Sigmoid colon (tissue), 4 donors: ENCODE measurements around the gene UTP25.

Source experiments
- EP300 ChIP-seq, 4 donors: sonication (generic); formaldehyde crosslinking; IDR thresholded peaks; one replicate each; pipeline ENCODE4 v1.6.1; 2017; ENCODE audit warnings: antibody characterized with exemption in 4 of 4
- POLR2A ChIP-seq, 2 donors: fragments of 450-650 bp; IDR thresholded peaks; one replicate each; pipeline ENCODE4 v1.6.1; 2016; ENCODE audit warnings: antibody characterized with exemption in 2 of 2, mild to moderate bottlenecking in 2 of 2, moderate library complexity in 2 of 2
- POLR2AphosphoS5 ChIP-seq, 4 donors: sonication (generic); formaldehyde crosslinking; IDR thresholded peaks; one replicate each; pipeline ENCODE4 v1.6.1; 2017; ENCODE audit warnings: antibody characterized with exemption in 4 of 4
- TF ChIP-seq, protein P1 (sequence below), 4 experiments: fragments of 450-650 bp in 3 of 4; fragments of 200-600 bp in 1 of 4; IDR thresholded peaks; one replicate each; pipeline ENCODE4 v1.5.1; 2016 to 2019; ENCODE audit warnings: antibody characterized with exemption in 4 of 4, mild to moderate bottlenecking in 3 of 4, moderate library complexity in 2 of 4

DNA sequence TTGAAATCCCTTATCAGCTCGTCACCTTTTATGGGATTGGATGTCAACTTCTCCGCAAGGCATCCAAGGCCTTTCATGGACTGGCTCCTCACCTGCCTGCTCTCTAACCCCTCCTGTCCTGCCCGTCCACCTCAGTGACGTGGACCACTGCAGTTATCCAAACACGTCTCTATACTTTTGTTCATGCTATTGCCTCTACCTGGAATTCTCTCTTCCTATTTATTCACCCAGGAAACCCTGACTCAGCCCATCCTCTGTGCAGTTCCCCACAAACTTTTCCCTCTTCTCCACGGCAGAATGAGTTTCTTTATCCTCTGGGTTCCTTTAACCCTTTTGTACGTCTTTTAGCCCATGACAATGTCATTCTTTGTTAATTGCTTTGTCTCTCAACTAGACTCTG, 5.1 kb upstream of the UTP25 start:
- TF ChIP-seq, protein P1, sequence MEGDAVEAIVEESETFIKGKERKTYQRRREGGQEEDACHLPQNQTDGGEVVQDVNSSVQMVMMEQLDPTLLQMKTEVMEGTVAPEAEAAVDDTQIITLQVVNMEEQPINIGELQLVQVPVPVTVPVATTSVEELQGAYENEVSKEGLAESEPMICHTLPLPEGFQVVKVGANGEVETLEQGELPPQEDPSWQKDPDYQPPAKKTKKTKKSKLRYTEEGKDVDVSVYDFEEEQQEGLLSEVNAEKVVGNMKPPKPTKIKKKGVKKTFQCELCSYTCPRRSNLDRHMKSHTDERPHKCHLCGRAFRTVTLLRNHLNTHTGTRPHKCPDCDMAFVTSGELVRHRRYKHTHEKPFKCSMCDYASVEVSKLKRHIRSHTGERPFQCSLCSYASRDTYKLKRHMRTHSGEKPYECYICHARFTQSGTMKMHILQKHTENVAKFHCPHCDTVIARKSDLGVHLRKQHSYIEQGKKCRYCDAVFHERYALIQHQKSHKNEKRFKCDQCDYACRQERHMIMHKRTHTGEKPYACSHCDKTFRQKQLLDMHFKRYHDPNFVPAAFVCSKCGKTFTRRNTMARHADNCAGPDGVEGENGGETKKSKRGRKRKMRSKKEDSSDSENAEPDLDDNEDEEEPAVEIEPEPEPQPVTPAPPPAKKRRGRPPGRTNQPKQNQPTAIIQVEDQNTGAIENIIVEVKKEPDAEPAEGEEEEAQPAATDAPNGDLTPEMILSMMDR (IDR thresholded peaks at IDR 0.05), result no peak
- TF ChIP-seq POLR2AphosphoS5 (IDR thresholded peaks at IDR 0.05) (no peak), POLR2A (IDR thresholded peaks at IDR 0.05) (no peak), EP300 (IDR thresholded peaks at IDR 0.05) (no peak)
